Measurements from ENCODE around the gene ARHGAP44. TPM values are rescaled to one million over a fixed set of nuclear protein-coding genes. Genes with fewer than 3 reads are reported as not detected.

ARHGAP44 gene
- total and polyA plus RNA-seq, 9 of the 15 experiments (the other 6 are each of a cell fraction or from before 2014, with no cell fraction given), result 0.01 to 0.68 (median 0.07) TPM; not detected in 1

GRCh38 chr17:12813664-12814063 is 24.4 kb downstream of the ARHGAP44 start:
- no peak overlapping the region for H3K4me2 ChIP-seq (ENCODE audit: insufficient read depth, low read length)
- no peaks in the 10 kb centered on the region for H4K20me1 ChIP-seq (replicated peaks; ENCODE audit: control insufficient read depth, insufficient read depth, low read length)
- no peaks in the 10 kb centered on the region for H3K79me2 ChIP-seq (ENCODE audit: control insufficient read depth, insufficient read depth, low read length)
- ATAC-seq, result no peak
- H3K9me3 ChIP-seq (replicated peaks; ENCODE audit: control insufficient read depth, insufficient read depth, low read depth, low read length), result no peaks in the 10 kb centered on the region
- H2AFZ ChIP-seq (ENCODE audit: low read depth, low read length), result no peak overlapping the region
- no peak for TF ChIP-seq SREBF1 (IDR thresholded peaks at IDR 0.05; ENCODE audit: borderline replicate concordance, low read depth, low read length)
- TF ChIP-seq PHTF2 (CRISPR knock-in tag; IDR thresholded peaks at IDR 0.05), result no peak
- TF ChIP-seq HNRNPL (IDR thresholded peaks at IDR 0.05; ENCODE audit: low read depth, low read length), result no peak
- TF ChIP-seq CTCF (IDR thresholded peaks at IDR 0.05 in 2 of 3, conservative IDR thresholded peaks at IDR 0.05 in 1 of 3; ENCODE audit: insufficient read depth in 2 of 3, low read depth in 1 of 3, low read length in 3 of 3), result no peak
- no peak for TF ChIP-seq FOXJ3 (CRISPR knock-in tag; IDR thresholded peaks at IDR 0.05)
- TF ChIP-seq ZNF311 (CRISPR knock-in tag; IDR thresholded peaks at IDR 0.05), result no peak
- TF ChIP-seq ZNF263 (CRISPR knock-in tag; IDR thresholded peaks at IDR 0.05; ENCODE audit: borderline replicate concordance), result no peak
- no peak for TF ChIP-seq RB1 (IDR thresholded peaks at IDR 0.05; ENCODE audit: low read depth)
- no peak overlapping the region for H3K4me3 ChIP-seq
- DNase-seq (ENCODE audit: extremely low read depth in 1 of 4, low spot score in 3 of 4), result no peak
- POLR2A ChIA-PET, result no interaction called here
- no peaks in the 10 kb centered on the region for H3K27me3 ChIP-seq (ENCODE audit: control insufficient read depth in 2 of 2, insufficient read depth in 2 of 2, low read length in 2 of 2)
- H3K27ac ChIP-seq (ENCODE audit: extremely low read depth, low read depth, low read length), result no peak overlapping the region
- H3K4me1 ChIP-seq (replicated peaks in 1 of 2; ENCODE audit: control insufficient read depth in 2 of 2, insufficient read depth in 2 of 2, low read length in 2 of 2), result no peaks in the 10 kb centered on the region; a peak in 1 of 5 replicates
- FAIRE-seq, result no peak
- H3K9ac ChIP-seq (ENCODE audit: insufficient read depth in 1 of 2, low read depth in 2 of 2, low read length in 2 of 2), result no peak overlapping the region
- intact Hi-C loops (cut with micrococcal nuclease), result no loop called here
- BruUV-seq (replicated peaks), result no TSS peak
- CTCF ChIA-PET (ENCODE audit: low intra/inter-chr PET ratio), result no interaction called here
- in situ Hi-C loops (cut with MboI), result no loop called here
- H3K36me3 ChIP-seq (ENCODE audit: control insufficient read depth, insufficient read depth, low read length), result no peaks in the 10 kb centered on the region
- H3K9me1 ChIP-seq (ENCODE audit: control insufficient read depth, insufficient read depth, low read length), result no peaks in the 10 kb centered on the region
- 1% methylated on average over 9 of the region's 9 CpGs for WGBS (ENCODE audit: insufficient coverage, low coverage, missing lambda C conversion rate)

All from K562 (cell line).